Measurements from ENCODE around the gene CISD1.
"Not testable (repeated sequence)": the region's sequence is repeated elsewhere in the genome, so short reads cannot be mapped to it uniquely, and the experiment has no call there.

Gene CISD1

DNA sequence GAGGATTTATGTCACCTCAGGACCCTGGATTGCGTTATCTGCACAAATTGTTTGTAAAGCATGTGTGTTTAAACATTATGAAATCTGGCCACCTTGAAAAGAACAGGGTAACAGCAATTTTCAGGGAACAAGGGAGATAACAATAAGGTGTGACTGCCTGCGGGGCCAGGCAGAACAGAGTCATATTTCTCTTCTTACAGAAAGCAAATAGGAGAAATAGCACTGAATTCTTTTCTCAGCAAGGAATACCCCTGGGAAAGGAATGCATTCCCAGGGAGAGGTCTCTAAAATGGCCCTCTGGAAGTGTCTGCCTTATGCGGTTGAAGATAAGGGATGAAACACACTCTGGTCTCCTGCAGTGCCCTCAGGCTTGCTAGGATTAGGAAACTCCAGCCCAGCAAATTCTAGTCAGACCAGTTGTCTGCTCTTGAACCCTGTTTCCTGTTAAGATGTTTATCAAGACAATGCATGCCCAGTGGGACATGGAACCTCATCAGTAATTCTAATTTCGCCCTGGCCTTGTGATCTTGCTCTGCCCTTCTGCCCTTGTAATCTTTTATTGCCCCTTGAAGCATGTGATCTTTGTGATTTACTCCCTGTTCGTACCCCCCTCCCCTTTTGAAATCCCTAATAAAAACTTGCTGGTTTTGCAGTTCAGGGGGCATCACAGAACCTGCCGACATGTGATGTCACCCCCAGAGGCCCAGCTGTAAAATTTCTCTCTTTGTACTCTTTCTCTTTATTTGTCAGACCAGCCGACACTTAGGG lies 12.8 kb upstream of the CISD1 start:
- H3K27ac Mint-ChIP-seq: not testable (repeated sequence)
- H3K4me1 Mint-ChIP-seq: peaks cover 37% of the 10 kb centered on the region

GRCh38 chr10:58258977-58259692 lies 9.8 kb upstream of the CISD1 start:
- Mint-ChIP-seq H3K4me3 (no peak overlapping the region), H3K4me1 (peaks cover 28% of the 10 kb centered on the region), H3K27ac (no peak overlapping the region), H3K36me3 (peaks cover 9% of the 10 kb centered on the region), H3K9me3 (peaks cover under 1% of the 10 kb centered on the region), H3K27me3 (no peaks in the 10 kb centered on the region)
- no peak for ATAC-seq

More for the DNA sequence above, 12.8 kb upstream of the CISD1 start:
- ATAC-seq, H3K27me3 Mint-ChIP-seq, H3K9me3 Mint-ChIP-seq, H3K4me3 Mint-ChIP-seq: not testable (repeated sequence)
- peaks cover 19% of the 10 kb centered on the region for H3K36me3 Mint-ChIP-seq

DNA sequence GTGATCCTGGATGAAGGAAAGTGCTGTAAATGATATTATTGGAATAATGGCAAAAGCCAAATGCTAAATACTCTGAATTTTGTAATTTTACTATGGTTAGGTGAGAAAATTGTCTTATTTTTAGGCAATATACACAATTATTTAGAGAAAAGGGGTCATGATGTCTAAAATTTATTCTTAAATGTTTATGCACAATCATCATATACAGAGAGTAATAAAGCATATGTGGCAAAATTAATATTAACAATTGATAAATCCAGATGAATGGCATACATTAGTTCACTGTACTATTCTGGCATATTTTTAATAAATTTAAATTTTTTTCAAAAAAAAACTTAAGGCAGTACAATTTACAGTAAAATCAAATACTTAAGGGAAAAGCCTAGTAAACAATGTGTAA lies 8.6 kb upstream of the CISD1 start:
- Mint-ChIP-seq H3K27me3 (no peaks in the 10 kb centered on the region), H3K4me3 (no peak overlapping the region), H3K27ac (no peak overlapping the region), H3K4me1 (peaks cover 28% of the 10 kb centered on the region), H3K9me3 (no peaks in the 10 kb centered on the region), H3K36me3 (peaks cover 7% of the 10 kb centered on the region)
- no peak for ATAC-seq

DNA sequence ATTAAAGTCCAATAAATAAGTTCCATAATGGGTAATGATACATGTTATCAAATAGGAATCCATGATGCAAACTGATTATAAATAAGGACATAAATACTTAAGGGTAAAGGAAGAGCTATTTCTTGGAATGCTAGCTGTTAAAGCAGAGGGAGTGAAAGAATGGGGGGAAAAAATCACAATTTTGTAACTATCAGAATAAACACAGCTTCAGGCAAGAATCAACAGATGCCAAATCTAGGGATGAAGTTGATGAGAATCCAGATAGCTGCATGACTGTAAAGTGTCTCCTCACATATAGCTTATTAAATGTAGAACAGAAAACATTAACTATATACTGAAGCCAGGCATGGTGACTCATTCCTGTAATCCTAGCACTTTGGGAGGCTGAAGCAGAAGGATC lies 6.2 kb upstream of the CISD1 start:
- peaks cover 7% of the 10 kb centered on the region for H3K36me3 Mint-ChIP-seq
- H3K27me3 Mint-ChIP-seq: no peaks in the 10 kb centered on the region
- H3K27ac Mint-ChIP-seq: no peak overlapping the region
- H3K4me1 Mint-ChIP-seq: peaks cover 46% of the 10 kb centered on the region
- H3K9me3 Mint-ChIP-seq: no peaks in the 10 kb centered on the region
- no peak overlapping the region for H3K4me3 Mint-ChIP-seq
- no peak for ATAC-seq

- no peak overlapping the region for H3K4me3 Mint-ChIP-seq
Observed at GRCh38 chr10:58264780-58265179, 4.2 kb upstream of the CISD1 start.

GRCh38 chr10:58265249-58265648 lies 3.7 kb upstream of the CISD1 start:
- peaks cover 35% of the 10 kb centered on the region for H3K4me1 Mint-ChIP-seq

More at GRCh38 chr10:58264780-58265179, 4.2 kb upstream of the CISD1 start:
- peaks cover 40% of the 10 kb centered on the region for H3K4me1 Mint-ChIP-seq
- H3K27me3 Mint-ChIP-seq: no peaks in the 10 kb centered on the region
- ATAC-seq: no peak
- no peaks in the 10 kb centered on the region for H3K9me3 Mint-ChIP-seq
- H3K36me3 Mint-ChIP-seq: no peaks in the 10 kb centered on the region
- H3K27ac Mint-ChIP-seq: no peak overlapping the region

DNA sequence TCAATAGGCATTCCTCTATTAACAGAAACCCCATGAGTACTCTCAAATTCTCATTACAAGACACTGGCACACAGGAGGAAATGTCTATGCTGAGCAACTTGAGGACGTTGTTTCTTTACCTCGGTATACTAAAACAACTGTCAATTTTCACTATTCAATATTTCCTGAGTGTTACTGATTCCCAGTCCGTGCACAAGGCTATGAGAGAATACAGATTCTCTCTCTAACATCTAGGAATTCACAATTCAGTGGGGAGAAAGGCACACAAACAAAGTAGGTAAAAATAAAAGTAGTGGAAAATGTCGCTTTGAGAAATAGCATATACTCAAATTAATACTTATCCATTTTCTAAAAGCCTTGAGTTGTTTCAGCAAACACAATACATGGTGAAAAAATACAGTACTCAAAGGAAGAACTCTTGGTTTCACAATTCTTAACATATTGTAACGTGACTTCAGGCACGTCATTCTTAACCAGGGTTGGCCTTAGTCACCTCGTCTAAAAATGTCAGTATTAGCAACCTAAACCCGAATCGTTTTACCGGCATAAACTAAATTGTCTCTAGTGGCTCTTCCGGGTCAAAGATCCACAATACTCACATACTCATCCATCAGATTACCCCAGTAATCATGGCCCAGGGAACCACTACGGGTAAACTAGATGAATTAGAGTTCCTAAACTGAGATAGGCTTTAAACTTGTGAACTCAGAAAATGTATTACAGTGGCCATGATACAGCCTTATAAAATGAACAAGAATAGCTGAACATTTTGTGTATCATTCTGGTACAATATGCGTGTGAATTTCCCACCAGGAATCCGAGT lies 2.7 kb upstream of the CISD1 start:
- Mint-ChIP-seq H3K9me3 (no peaks in the 10 kb centered on the region), H3K27me3 (no peaks in the 10 kb centered on the region), H3K36me3 (no peaks in the 10 kb centered on the region), H3K4me3 (peak overlapping the region; percentile 100), H3K4me1 (peaks cover 26% of the 10 kb centered on the region), H3K27ac (peak overlapping the region; percentile 97)
- ATAC-seq: no peak

More at GRCh38 chr10:58265249-58265648, 3.7 kb upstream of the CISD1 start:
- no peaks in the 10 kb centered on the region for H3K36me3 Mint-ChIP-seq
- ATAC-seq: no peak
- H3K9me3 Mint-ChIP-seq: no peaks in the 10 kb centered on the region
- no peaks in the 10 kb centered on the region for H3K27me3 Mint-ChIP-seq
- H3K4me3 Mint-ChIP-seq: no peak overlapping the region
- peak overlapping the region; percentile 97 for H3K27ac Mint-ChIP-seq

DNA sequence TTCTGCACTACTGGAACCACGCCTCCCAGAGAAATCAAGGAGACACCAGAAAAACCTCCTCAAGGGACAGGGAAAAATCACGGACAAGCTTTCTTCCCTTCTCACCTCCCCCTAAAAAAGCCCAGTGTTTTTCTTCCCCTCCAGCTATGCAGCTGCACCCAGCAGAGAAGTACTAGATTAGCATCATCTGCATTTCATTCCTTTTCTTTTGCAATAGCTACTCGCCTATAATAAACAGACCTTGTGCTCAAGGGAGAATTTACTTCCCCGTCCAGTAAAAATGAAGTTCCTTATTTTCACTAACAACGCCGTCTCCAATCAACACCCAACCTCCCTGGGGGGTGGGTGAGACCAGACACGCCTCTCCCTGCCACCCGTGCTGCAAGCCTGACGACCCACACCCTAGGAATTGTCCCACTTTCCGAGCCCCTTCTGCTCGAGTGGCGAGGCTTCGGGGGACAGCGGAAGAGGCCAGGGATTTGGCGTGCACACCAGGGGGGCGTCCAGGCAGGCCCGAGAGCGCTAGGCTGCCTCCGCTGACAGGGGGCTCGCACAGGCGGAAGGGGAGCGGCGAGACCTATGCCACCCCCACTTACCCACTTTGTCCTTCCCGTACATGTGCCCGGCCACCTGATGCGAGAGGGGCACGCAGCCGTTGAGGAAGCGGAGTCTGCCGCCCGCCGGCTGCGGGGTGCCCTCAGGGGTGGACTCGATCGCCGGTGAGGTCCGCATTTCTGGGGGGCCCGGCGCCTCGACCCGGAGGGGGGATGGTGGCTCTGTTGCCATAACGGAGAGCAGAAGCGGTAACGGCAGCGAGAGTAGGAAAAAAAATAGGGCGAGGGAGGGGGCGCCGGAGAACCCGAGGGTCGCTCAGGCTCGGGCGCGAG lies 1.9 kb upstream of the CISD1 start:
- Mint-ChIP-seq H3K9me3 (no peaks in the 10 kb centered on the region), H3K27me3 (no peaks in the 10 kb centered on the region), H3K27ac (peak overlapping the region; percentile 97), H3K4me3 (peak overlapping the region; percentile 100), H3K4me1 (peaks cover 21% of the 10 kb centered on the region), H3K36me3 (no peaks in the 10 kb centered on the region)
- ATAC-seq: peak; percentile 55

DNA sequence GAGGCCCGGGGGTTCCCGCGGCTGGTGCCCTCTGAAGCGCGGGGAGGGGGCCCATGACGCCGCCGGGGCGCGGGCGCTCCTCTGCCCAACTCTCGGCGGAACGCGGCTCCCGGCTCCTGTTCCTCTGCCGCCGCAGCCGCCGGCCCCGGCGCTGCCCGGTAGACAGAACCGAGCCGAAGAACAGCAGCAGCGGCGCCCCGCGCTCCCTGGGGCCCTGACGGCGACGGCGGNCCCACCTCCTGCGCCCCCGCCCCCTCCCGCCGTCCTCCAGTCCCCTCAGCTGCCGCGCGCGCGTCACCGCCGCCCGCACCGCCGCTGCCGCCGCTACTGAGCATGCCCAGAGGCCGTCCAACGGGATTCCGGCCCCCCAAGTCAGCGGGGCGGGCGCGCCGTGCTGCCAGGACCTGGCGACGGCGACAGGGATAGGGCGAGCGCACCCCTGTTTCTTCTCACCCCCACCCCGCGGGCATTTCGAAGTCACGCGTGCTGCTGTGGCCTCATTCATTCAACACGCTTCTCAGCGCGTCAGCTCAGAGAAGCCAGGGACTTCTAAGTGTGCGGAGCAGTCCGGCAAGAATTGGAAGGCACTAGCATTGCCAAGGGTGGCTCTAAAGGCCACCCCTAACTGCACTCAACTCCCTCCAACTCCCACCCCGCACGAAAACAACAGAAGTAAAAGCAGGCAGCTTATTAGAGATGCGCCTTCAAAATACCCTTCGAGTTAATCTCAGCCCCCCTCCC lies 1.1 kb upstream of the CISD1 start, which contains the start of gene IPMK:
Gene IPMK, minus strand, starts transcription at position 182 of the 741 bp plus-strand sequence. CDS start 283 bp downstream, outside the sequence.
- no peaks in the 10 kb centered on the region for H3K27me3 Mint-ChIP-seq
- peak; percentile 87 for ATAC-seq
- H3K4me3 Mint-ChIP-seq: peak within 1 kb of the TSS; percentile 100
- H3K27ac Mint-ChIP-seq: peak within 1 kb of the TSS; percentile 97
- no peaks in the 10 kb centered on the region for H3K9me3 Mint-ChIP-seq
- peaks cover 21% of the 10 kb centered on the region for H3K4me1 Mint-ChIP-seq
- no peaks in the 10 kb centered on the region for H3K36me3 Mint-ChIP-seq

DNA sequence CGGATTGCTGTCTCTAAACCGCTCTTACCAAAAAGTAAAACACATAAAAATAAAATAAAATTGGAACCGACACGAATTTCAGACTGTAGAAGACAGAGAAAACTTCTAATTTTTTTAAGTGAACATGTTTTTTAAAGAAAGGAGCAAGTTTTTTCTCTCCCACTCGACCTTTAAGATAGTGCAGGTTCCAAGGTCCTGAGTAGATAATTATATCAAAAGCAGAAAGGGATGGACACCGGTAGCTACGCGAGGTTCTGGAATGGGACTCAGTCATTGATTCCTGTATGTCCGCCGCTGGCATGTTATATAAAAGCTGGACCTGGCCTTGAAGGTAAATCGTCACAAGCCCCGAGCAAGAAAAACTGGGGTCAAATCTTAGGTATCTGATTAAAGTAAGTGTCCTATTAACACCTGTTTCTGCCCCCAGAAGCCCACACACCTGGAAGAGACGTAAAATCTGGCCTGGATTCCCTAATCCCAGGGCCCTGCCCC lies 462 bp upstream of the CISD1 start:
- peak overlapping the region; percentile 97 for H3K27ac Mint-ChIP-seq
- H3K4me3 Mint-ChIP-seq: peak overlapping the region; percentile 100
- no peaks in the 10 kb centered on the region for H3K9me3 Mint-ChIP-seq
- no peaks in the 10 kb centered on the region for H3K27me3 Mint-ChIP-seq
- ATAC-seq: peak; percentile 0
- no peaks in the 10 kb centered on the region for H3K36me3 Mint-ChIP-seq
- peaks cover 21% of the 10 kb centered on the region for H3K4me1 Mint-ChIP-seq

- H3K9me3 Mint-ChIP-seq: no peaks in the 10 kb centered on the region
- no peak for ATAC-seq
- H3K4me1 Mint-ChIP-seq: peaks cover 21% of the 10 kb centered on the region
- H3K27me3 Mint-ChIP-seq: no peaks in the 10 kb centered on the region
- H3K36me3 Mint-ChIP-seq: no peaks in the 10 kb centered on the region
- peak overlapping the region; percentile 97 for H3K27ac Mint-ChIP-seq
- peak overlapping the region; percentile 100 for H3K4me3 Mint-ChIP-seq
Observed at GRCh38 chr10:58269782-58270290, 874 bp downstream of the CISD1 start.

DNA sequence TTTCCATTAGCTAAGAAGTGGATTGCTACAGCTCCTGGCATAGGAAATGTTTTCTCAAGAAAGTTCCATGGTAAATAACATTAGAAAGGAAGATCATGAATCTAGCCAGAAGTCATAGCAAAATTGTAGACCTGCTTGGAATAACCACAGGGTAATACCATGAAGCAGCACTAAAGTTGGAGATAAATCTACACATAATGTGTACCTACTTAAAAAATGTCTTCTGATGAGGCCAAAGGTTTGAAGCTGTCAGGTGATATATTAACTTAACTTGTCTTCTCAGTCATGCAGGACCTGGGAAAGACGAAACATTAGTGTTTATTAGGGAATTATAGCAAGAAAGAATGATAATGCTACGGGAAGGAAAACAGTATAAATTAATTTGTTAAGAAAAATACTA lies 6.3 kb downstream of the CISD1 start:
- H3K36me3 Mint-ChIP-seq: peaks cover 15% of the 10 kb centered on the region
- H3K27ac Mint-ChIP-seq: no peak overlapping the region
- peaks cover 4% of the 10 kb centered on the region for H3K4me1 Mint-ChIP-seq
- no peak overlapping the region for H3K4me3 Mint-ChIP-seq
- no peaks in the 10 kb centered on the region for H3K9me3 Mint-ChIP-seq
- H3K27me3 Mint-ChIP-seq: no peaks in the 10 kb centered on the region
- no peak for ATAC-seq

- Mint-ChIP-seq H3K9me3 (no peaks in the 10 kb centered on the region), H3K4me1 (peaks cover 11% of the 10 kb centered on the region), H3K27me3 (no peaks in the 10 kb centered on the region), H3K27ac (no peak overlapping the region), H3K36me3 (peaks cover 19% of the 10 kb centered on the region), H3K4me3 (no peak overlapping the region)
- ATAC-seq: no peak
Observed at GRCh38 chr10:58275908-58276307, 6.9 kb downstream of the CISD1 start.
